Tibial nerve (tissue), 3 donors: ENCODE measurements around the gene ARHGEF4.

Experiments
- CTCF ChIP-seq, 5 experiments: fragments of 200-600 bp in 3 of 5; fragments of 450-650 bp in 2 of 5; sonication (generic) in 3 of 5; IDR thresholded peaks; one replicate each; pipeline ENCODE4 v1.5.1; 2016 to 2019; ENCODE audit warnings: antibody characterized with exemption in 5 of 5, mild to moderate bottlenecking in 3 of 5, moderate library complexity in 2 of 5
- POLR2A ChIP-seq, 2 donors: fragments of 450-650 bp; IDR thresholded peaks; one replicate each; pipeline ENCODE4 v1.6.1; 2017; ENCODE audit warnings: antibody characterized with exemption in 2 of 2, mild to moderate bottlenecking in 2 of 2, moderate library complexity in 2 of 2

- TF ChIP-seq CTCF (IDR thresholded peaks at IDR 0.05) (no peak), POLR2A (IDR thresholded peaks at IDR 0.05) (no peak)
These were observed 46.4 kb upstream of the ARHGEF4 start for GRCh38 chr2:130790312-130790711.
